HG03520 (cell line): Measurements from ENCODE around the gene KLC1.

Source experiments
- ATAC-seq: cut with Tn5 transposase; IDR thresholded peaks from one replicate; pipeline ENCODE4 v1.9.1; 2021; ENCODE audit warnings: mild to moderate bottlenecking, moderate library complexity; ENCODE audit not compliant: unreplicated experiment

Gene KLC1

DNA sequence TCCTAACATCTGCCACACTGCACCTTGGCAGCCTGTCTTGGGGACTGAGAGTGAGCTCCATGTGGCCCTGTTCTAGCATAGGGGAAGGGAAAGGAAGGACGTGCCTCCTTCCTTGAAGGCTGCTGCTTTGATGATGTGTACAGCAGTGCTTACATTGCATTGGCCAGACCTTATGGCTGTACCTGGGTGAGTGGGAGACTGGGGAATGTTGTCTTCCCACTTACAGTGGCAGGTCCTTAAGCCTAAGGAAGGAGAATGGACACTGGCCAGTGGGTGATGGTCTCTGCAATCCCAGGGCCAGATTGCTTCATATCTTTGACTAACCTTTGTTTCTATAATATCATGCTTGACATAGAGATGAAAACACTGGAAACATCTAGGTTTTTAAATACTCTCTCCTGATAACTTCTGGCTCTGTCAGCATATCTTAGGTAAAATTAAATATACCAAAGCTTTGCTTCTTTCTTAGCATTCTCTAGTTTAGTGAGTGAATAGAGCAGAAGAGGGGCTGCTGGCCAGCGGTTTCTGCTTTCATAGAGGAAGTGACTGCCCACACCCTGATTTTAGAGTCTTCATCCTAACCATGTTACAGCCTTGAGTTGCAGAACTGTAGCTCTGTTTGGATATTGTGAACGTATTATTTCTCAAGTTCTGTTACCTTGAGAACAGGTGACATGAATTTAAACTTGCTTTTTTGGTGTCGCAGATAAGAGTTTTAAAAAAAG lies 27.2 kb downstream of the KLC1 start:
- no peak for ATAC-seq

GRCh38 chr14:103656756-103657133 lies 27.7 kb downstream of the KLC1 start:
- ATAC-seq, result no peak

DNA sequence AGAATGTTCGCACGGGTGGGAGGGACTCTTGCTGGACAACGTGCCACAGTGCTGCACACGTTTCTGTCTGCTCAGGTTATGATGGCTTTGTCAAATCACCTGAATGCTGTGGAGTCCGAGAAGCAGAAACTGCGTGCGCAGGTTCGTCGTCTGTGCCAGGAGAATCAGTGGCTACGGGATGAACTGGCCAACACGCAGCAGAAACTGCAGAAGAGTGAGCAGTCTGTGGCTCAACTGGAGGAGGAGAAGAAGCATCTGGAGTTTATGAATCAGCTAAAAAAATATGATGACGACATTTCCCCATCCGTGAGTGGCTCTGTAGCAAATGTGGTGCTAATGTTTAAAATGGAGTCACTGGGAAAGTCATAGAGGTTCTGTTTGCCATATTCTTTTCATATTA lies 28.5 kb downstream of the KLC1 start:
- no peak for ATAC-seq

GRCh38 chr14:103659631-103660030 lies 30.6 kb downstream of the KLC1 start:
- ATAC-seq, result no peak

DNA sequence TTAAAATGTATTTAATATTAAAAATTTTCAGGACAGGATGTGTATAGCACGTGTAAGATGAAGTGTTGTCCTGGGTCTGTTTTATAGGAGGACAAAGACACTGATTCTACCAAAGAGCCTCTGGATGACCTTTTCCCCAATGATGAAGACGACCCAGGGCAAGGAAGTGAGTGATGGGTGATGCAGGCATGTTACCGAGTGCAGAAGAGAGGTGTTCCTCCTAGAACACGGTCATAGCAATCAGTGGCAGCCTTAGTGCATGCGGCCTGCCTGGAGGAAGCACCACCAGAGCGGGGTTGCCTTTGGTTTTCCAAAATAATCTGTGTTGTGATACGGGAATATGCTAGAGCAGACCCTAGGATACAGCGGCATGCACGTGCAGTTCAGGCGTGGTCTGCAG lies 33.0 kb downstream of the KLC1 start:
- ATAC-seq, result no peak

DNA sequence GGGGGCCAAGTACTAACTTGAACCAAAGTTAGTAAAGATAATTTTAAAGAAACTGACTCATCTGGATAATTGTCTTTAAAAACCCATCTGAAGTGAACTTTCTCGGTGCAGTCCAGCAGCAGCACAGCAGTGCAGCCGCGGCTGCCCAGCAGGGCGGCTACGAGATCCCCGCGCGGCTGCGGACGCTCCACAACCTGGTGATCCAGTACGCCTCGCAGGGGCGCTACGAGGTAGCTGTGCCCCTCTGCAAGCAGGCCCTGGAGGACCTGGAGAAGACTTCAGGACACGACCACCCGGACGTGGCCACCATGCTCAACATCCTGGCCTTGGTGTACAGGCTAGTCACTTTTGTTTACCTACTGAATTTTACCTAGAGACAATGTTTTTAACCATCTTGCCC lies 33.6 kb downstream of the KLC1 start:
- no peak for ATAC-seq

DNA sequence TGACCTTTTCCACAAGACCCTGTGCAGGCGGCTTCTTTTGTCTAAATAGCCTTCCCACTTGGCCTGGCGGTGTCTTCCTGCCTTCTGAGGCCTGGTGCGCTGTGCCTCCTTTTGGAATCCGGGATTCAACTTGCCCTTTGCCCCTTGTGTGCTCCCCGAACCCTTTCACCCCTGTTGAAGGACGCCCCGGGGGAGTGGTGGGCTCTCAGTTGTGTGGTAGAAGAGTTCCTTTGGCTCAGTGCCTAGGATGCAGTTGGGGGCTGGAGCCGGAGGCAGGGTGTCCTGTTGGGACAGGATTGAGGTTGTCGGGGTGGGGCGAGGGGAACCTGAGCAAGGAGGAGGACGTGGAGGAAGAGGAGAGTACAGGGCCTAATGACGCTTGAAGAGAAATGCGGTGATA lies 34.5 kb downstream of the KLC1 start:
- ATAC-seq, result no peak

- ATAC-seq, result no peak
These were observed 38.7 kb downstream of the KLC1 start for GRCh38 chr14:103667671-103668070.

DNA sequence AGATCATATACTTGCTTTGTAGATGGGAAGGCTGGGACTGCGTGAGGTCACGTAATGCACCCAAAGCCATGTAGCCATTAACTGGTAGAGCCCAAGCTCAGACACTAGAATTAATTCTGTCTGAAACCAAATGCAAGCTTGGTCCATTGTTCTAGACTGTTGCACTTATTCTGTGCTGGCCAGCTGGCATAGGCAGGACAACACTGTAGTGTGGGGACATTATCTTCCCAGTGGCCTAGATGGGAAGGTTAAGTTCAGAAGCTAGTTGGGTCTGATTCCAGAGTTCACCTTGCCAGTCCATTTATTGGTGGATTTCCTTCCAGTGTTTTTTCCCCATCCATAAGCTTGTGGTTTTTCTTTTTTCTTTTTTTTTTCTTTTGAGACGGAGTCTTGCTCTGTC lies 39.1 kb downstream of the KLC1 start:
- ATAC-seq, result no peak

GRCh38 chr14:103669370-103669769 lies 40.4 kb downstream of the KLC1 start:
- ATAC-seq, result no peak

- no peak for ATAC-seq
These were observed 42.9 kb downstream of the KLC1 start for GRCh38 chr14:103671911-103672310.

GRCh38 chr14:103675957-103676356 lies 46.9 kb downstream of the KLC1 start:
- no peak for ATAC-seq

DNA sequence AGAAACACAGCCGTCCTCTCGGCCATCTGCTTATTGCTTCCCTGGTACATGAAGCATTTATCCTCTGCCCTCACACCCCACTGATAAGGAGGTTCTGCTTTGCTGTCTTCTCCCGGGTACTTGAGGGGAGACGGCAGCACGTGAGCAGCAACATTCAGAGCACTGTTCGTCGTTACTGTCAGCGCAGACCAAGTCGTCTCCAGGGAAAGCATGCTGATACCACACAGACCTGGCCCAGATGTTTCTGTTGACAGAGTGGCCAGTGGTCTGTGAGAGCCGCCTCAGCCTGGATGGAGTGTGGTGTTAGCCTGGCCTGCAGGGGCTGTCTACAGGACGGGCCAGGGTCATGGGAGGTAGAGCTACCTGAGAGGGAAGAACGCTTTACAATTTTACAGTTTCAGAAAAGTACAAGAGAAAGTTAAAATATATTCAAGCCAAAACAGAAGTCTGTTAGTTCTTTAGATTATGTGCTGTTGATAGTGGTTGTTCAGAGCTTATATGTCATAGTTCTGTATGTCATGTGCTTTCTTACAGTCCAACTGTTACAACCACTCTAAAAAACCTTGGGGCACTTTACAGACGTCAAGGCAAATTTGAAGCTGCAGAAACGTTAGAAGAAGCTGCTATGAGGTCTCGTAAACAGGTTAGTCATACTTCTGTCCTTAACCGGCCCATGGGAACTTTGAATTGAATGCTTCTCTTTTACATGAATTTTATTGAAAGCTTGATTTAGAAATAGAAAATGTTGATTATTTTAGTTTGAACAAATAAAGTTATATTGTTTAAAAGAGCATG lies 48.1 kb downstream of the KLC1 start:
- ATAC-seq, result no peak

DNA sequence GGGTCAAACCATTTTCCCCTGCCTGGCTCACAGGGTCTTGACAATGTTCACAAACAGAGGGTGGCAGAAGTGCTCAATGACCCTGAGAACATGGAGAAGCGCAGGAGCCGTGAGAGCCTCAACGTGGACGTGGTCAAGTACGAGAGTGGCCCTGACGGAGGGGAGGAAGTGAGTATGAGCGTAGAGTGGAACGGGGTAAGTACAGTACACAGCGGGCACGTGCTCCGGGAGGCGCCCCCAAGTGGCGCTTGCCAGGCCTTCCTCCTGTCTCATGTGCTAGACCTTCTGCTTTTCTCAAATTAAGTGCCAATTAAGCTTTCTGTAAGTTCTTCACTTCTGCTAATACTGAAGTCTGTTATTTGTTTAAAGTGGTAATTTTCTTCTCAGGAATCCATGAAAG lies 50.3 kb downstream of the KLC1 start:
- ATAC-seq, result no peak

- ATAC-seq, result no peak
These were observed 51.6 kb downstream of the KLC1 start for GRCh38 chr14:103680491-103681231.

DNA sequence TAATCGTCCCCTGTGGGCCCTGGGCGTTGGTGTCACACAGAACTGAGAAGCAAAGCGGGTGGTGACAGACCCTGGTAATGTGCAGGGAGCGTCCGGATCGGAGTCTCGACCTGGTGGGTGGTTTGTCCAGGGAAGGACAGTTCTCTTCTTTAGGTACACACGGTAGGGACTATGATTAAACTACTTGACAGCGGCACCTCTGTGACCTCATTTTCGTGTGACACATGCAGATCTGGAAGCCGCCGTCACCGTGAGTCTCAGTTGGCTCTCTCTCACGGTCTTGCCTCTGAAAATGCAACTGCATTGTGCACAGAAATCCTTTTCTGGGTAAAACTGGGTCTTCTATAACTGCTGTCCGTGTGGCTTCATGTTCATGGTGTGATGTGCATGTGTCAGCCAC lies 54.1 kb downstream of the KLC1 start:
- ATAC-seq, result no peak

- no peak for ATAC-seq
These were observed 55.5 kb downstream of the KLC1 start for GRCh38 chr14:103684471-103684870.

DNA sequence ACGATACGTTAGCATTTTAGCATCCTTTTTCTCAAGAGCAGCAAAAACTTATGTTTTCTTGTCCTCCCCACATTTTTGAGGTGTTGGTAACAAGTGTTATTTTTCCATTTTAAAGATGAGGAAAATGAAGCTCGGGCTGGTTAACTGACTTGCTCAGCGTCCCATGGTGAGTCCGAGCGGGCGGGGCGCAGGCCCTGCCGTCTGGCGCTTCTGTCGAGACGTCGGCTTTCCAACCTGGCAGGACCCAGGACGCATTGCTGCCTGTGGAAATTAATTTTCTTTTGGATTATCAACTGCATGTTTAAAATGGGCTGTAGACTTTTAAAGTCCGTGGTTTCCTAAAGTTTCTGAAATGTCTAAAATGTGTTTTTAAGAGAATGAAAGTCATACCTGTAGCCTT lies 55.9 kb downstream of the KLC1 start:
- ATAC-seq, result no peak

DNA sequence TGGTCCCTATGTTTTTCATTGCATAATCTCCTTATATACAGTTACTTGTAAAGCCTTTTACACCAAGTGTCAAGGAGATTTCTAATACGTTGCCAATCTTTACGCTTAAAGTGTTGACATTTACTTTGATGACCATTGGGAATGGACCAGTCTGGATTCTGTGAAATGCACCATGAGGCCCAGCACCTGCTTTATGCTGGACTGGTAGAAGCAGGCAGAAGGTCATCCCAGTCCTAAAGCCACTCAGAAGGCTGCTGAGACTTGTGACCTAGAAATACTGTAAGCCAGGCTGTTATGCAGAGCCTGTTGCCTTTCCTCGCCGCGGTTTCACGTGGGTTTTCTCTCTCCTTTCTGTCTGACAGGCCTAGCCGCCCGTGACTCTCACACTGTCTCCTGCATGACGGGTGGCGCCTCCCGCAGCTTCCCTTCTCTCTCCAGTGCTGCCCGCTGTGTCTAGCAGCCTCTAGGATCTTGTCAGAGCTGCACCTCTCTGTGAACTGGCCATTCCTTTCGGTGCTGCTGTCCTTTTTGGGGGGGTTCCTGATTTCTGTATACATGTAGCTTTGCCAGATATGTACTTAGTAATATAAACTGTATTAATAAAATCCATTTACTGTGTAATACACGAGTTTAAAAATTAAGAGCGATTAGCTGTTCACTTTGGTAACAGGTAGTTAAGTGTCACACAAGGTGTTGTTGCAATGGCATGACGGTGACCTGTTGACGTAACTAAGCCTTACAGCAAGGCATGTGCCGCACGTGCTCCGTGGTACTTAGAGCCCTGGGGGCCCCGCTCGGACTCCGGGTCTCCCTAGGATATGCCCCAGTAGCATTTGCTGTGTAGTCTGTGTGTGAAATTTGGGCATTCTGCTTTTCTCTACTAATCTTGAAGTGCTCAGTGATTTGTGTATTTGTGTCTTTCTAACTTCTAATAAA lies 56.5 kb downstream of the KLC1 start:
- no peak for ATAC-seq

- no peak for ATAC-seq
These were observed 57.9 kb downstream of the KLC1 start for GRCh38 chr14:103686831-103687485.
